SK-N-DZ (cell line): Measurements from ENCODE around the gene TSTD1. TPM values are rescaled to one million over a fixed set of nuclear protein-coding genes. Genes with fewer than 3 reads are reported as not detected.

Experiments used
- DNase-seq: peaks from one replicate; pipeline ENCODE4 v3.0.0-alpha.2; 2015; ENCODE audit warnings: low spot score
- polyA plus RNA-seq, 2 experiments: library from polyadenylated mRNA; depleted of rRNA; stranded (reverse); fragments of >200 nt; gene quantifications; 2 replicates each; pipeline ENCODE4 v1.2.3, GENCODE V29; 2014

The TSTD1 gene
- polyA plus RNA-seq (2014; cell fraction: cytosol; rRNA removed): not detected in 2 replicates
- polyA plus RNA-seq (2014; cell fraction: nucleus; rRNA removed): 3.2 TPM in 1 of 2 replicates, not detected in the other

GRCh38 chr1:161038523-161039153, at the start of gene TSTD1:
TSS of gene TSTD1 (minus strand) at chr1:161038964. CDS start at chr1:161038889, 75 bp downstream.
- DNase-seq: no peak

GRCh38 chr1:161086457-161086856, 47.7 kb upstream of the TSTD1 start:
- no peak for DNase-seq

GRCh38 chr1:161085165-161085564, 46.4 kb upstream of the TSTD1 start:
- no peak for DNase-seq

GRCh38 chr1:161084597-161084988, 45.8 kb upstream of the TSTD1 start:
- DNase-seq: no peak

GRCh38 chr1:161083748-161084596, 45.2 kb upstream of the TSTD1 start:
- DNase-seq: no peak

GRCh38 chr1:161082996-161083747, 44.4 kb upstream of the TSTD1 start:
- no peak for DNase-seq

- DNase-seq: no peak
Observed at GRCh38 chr1:161082483-161082882, 43.7 kb upstream of the TSTD1 start.

- DNase-seq: no peak
Observed at GRCh38 chr1:161081519-161081918, 42.8 kb upstream of the TSTD1 start.

GRCh38 chr1:161080441-161081405, 42.0 kb upstream of the TSTD1 start:
- no peak for DNase-seq

- no peak for DNase-seq
Observed at GRCh38 chr1:161079436-161080110, 40.8 kb upstream of the TSTD1 start.

GRCh38 chr1:161077426-161077825, 38.7 kb upstream of the TSTD1 start:
- no peak for DNase-seq

- no peak for DNase-seq
Observed at GRCh38 chr1:161076410-161076809, 37.6 kb upstream of the TSTD1 start.

- DNase-seq: no peak
Observed at GRCh38 chr1:161074676-161075368, 36.1 kb upstream of the TSTD1 start.

- no peak for DNase-seq
Observed at GRCh38 chr1:161073474-161074121, 34.8 kb upstream of the TSTD1 start.

- no peak for DNase-seq
Observed at GRCh38 chr1:161072751-161073449, 34.1 kb upstream of the TSTD1 start.

- peak; percentile 56 for DNase-seq
Observed at GRCh38 chr1:161071886-161072371, 33.2 kb upstream of the TSTD1 start.

GRCh38 chr1:161070761-161071160, 32.0 kb upstream of the TSTD1 start:
- no peak for DNase-seq

GRCh38 chr1:161069731-161070270, 31.0 kb upstream of the TSTD1 start, which contains the start of gene ARHGAP30:
TSS of gene ARHGAP30 (minus strand) at chr1:161069891. CDS start at chr1:161069624, 267 bp downstream.
- no peak for DNase-seq
